ENCODE measurements around the gene FAM149B1.

Gene FAM149B1

DNA sequence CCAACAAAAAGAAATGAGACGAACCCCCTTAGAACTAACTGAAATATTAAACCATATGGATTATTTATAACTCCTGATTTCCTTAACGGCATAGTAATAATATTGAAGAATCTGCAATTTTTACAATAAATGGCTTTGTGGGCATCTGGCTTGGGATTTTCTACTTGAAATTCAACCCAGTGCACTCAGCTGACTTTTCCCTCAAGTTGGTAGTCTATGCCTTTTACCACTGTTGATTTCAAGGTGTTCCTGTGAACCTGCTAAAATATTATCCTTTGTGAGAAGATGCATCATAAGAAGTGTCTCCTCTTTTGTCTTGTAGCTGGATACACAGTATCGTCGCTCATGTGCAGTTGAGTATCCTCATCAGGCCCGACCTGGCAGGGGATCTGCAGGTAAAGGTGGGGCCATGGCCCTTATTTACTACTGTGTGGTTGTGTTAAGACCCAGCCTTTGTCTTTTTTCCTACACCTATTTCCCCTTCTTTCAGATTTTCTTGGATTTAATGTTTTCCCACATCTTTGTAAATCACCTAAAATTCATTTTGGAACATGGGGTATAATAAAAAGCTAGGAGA, 71.2 kb downstream of the FAM149B1 start:
- ATAC-seq (ENCODE audit: low read depth): no peak
- H3K4me1 ChIP-seq (ENCODE audit: insufficient read depth, poor library complexity, severe bottlenecking): peaks cover 2% of the 10 kb centered on the region
- no peak overlapping the region for H3K27ac ChIP-seq (ENCODE audit: poor library complexity, severe bottlenecking)
- no peaks in the 10 kb centered on the region for H3K9me3 ChIP-seq (ENCODE audit: severe bottlenecking)
- H3K4me3 ChIP-seq (ENCODE audit: severe bottlenecking): no peak overlapping the region
- H3K36me3 ChIP-seq (ENCODE audit: low read depth): peaks cover 90% of the 10 kb centered on the region
- TF ChIP-seq, protein P1, sequence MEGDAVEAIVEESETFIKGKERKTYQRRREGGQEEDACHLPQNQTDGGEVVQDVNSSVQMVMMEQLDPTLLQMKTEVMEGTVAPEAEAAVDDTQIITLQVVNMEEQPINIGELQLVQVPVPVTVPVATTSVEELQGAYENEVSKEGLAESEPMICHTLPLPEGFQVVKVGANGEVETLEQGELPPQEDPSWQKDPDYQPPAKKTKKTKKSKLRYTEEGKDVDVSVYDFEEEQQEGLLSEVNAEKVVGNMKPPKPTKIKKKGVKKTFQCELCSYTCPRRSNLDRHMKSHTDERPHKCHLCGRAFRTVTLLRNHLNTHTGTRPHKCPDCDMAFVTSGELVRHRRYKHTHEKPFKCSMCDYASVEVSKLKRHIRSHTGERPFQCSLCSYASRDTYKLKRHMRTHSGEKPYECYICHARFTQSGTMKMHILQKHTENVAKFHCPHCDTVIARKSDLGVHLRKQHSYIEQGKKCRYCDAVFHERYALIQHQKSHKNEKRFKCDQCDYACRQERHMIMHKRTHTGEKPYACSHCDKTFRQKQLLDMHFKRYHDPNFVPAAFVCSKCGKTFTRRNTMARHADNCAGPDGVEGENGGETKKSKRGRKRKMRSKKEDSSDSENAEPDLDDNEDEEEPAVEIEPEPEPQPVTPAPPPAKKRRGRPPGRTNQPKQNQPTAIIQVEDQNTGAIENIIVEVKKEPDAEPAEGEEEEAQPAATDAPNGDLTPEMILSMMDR (IDR thresholded peaks at IDR 0.05; ENCODE audit: poor library complexity, severe bottlenecking): no peak
- DNase-seq (ENCODE audit: low spot score): no peak
- no peaks in the 10 kb centered on the region for H3K27me3 ChIP-seq (ENCODE audit: insufficient read depth, poor library complexity, severe bottlenecking)

DNA sequence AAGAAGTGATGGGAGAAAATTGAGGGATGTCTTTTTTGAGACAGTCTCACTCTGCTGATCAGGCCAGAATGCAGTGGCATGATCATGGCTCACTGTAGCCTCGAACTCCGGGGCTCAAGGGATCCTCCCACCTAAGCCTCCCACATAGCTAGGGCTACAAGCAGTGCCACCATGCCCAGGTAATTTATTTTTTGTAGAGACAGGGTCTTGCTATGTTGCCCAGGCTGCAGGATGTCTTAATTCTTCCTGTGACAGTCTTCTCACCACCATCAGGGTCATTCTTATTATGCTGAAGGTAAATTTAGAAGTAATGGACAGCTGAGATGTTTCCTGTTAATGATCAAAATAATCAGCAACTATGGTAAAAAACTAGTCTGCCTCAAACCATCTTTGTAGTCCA, 72.0 kb downstream of the FAM149B1 start:
- TF ChIP-seq, protein P1 (IDR thresholded peaks at IDR 0.05; ENCODE audit: poor library complexity, severe bottlenecking): no peak
- ATAC-seq (ENCODE audit: low read depth) (no peak), DNase-seq (ENCODE audit: low spot score) (no peak)
- no peaks in the 10 kb centered on the region for H3K9me3 ChIP-seq (ENCODE audit: severe bottlenecking)
- H3K27me3 ChIP-seq (ENCODE audit: insufficient read depth, poor library complexity, severe bottlenecking): no peaks in the 10 kb centered on the region
- H3K4me1 ChIP-seq (ENCODE audit: insufficient read depth, poor library complexity, severe bottlenecking): peaks cover 2% of the 10 kb centered on the region
- H3K27ac ChIP-seq (ENCODE audit: poor library complexity, severe bottlenecking): no peak overlapping the region
- H3K4me3 ChIP-seq (ENCODE audit: severe bottlenecking): no peak overlapping the region
- peaks cover 92% of the 10 kb centered on the region for H3K36me3 ChIP-seq (ENCODE audit: low read depth)

DNA sequence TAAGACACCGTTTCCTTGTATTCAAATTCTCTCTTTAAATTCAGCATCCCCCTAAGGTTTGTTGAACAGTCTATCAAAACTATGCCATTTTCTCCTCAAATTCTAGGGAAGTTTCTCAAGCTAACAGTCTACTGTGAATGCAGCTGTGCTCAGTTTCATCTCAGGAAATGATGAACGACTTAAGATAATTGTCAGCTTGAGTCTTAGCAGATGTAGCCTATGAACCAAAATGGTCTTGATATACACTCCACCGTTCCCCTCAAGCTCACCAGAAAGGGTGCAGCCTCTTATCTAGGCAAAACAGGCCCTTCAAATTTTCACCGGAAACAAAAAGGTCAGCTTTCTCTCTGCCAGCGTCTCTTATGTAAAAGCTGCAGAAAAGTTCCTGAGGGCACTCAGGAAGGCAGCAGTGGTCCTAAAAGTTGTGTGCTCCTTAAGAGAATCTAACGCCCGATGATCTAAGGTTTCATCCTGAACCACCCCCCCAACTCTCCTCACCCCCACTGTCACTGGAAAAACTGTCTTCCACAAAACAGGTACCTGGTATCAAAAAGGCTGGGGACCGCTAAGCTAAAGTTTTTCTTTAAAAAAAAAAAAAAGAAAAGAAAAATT, 77.1 kb downstream of the FAM149B1 start:
- Histone ChIP-seq H3K9me3 (ENCODE audit: severe bottlenecking) (no peaks in the 10 kb centered on the region), H3K27ac (ENCODE audit: poor library complexity, severe bottlenecking) (no peak overlapping the region), H3K27me3 (ENCODE audit: insufficient read depth, poor library complexity, severe bottlenecking) (no peaks in the 10 kb centered on the region), H3K4me1 (ENCODE audit: insufficient read depth, poor library complexity, severe bottlenecking) (peaks cover 9% of the 10 kb centered on the region), H3K4me3 (ENCODE audit: severe bottlenecking) (no peak overlapping the region), H3K36me3 (ENCODE audit: low read depth) (peaks cover 88% of the 10 kb centered on the region)
- TF ChIP-seq, protein P1 (IDR thresholded peaks at IDR 0.05; ENCODE audit: poor library complexity, severe bottlenecking): no peak
- ATAC-seq (ENCODE audit: low read depth) (no peak), DNase-seq (ENCODE audit: low spot score) (no peak)

DNA sequence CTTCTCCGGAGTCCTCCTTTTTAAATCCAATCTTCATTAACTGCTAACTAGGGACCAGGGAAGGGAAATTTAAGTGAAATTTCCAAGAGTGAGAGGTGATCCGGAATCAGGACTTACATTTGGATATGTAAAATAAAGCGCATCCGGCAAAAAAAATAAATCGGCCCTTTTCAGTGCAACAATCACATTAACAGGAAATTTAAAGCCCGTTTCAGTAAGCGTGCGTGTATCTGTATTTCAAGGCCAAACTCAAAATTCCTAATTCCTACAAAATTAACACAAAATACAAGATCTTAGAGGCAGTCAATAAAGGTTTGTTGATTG, 78.4 kb downstream of the FAM149B1 start:
- TF ChIP-seq, protein P1 (IDR thresholded peaks at IDR 0.05; ENCODE audit: poor library complexity, severe bottlenecking): no peak
- H3K36me3 ChIP-seq (ENCODE audit: low read depth): peaks cover 85% of the 10 kb centered on the region
- H3K4me1 ChIP-seq (ENCODE audit: insufficient read depth, poor library complexity, severe bottlenecking): peaks cover 10% of the 10 kb centered on the region
- peak overlapping the region; percentile 80 for H3K27ac ChIP-seq (ENCODE audit: poor library complexity, severe bottlenecking)
- no peak for ATAC-seq (ENCODE audit: low read depth)
- no peaks in the 10 kb centered on the region for H3K9me3 ChIP-seq (ENCODE audit: severe bottlenecking)
- no peaks in the 10 kb centered on the region for H3K27me3 ChIP-seq (ENCODE audit: insufficient read depth, poor library complexity, severe bottlenecking)
- no peak for DNase-seq (ENCODE audit: low spot score)
- peak overlapping the region; percentile 63 for H3K4me3 ChIP-seq (ENCODE audit: severe bottlenecking)

Data from RWPE2 (cell line).